ENCODE data around the gene LRRC3.
"Not testable (repeated sequence)": the region's sequence is repeated elsewhere in the genome, so short reads cannot be mapped to it uniquely, and the experiment has no call there.

LRRC3 gene

GRCh38 chr21:44499631-44500030 is 44.3 kb downstream of the LRRC3 start:
- ChIA-PET CTCF (interaction anchor here (1.5 kb wide), 1 partner anchor 11 kb away, joined by 5 read pairs; no protein-coding TSS in a partner anchor), POLR2A (no interaction called here)
- TF ChIP-seq CTCF (IDR thresholded peaks at IDR 0.05; ENCODE audit: insufficient read depth, low read length, missing control alignments) = no peak
- no peak overlapping the region for H3K4me3 ChIP-seq (ENCODE audit: low read depth, low read length)
- DNase-seq (ENCODE audit: low read depth, low spot score) = no peak

- DNase-seq (ENCODE audit: low read depth, low spot score) = no peak
- no peak overlapping the region for H3K4me3 ChIP-seq (ENCODE audit: low read depth, low read length)
- POLR2A ChIA-PET = no interaction called here
- CTCF ChIA-PET = interaction anchor here (1.5 to 1.8 kb wide), 2 partner anchors 11 to 293 kb away, joined by 5 to 6 read pairs; no protein-coding TSS in a partner anchor
- no peak for TF ChIP-seq CTCF (IDR thresholded peaks at IDR 0.05; ENCODE audit: insufficient read depth, low read length, missing control alignments)
Observed at GRCh38 chr21:44500111-44500510, 44.8 kb downstream of the LRRC3 start.

GRCh38 chr21:44502171-44502958 is 47.1 kb downstream of the LRRC3 start:
- ChIA-PET POLR2A (no interaction called here), CTCF (no interaction called here)
- DNase-seq (ENCODE audit: low read depth, low spot score) = no peak
- no peak for TF ChIP-seq CTCF (IDR thresholded peaks at IDR 0.05; ENCODE audit: insufficient read depth, low read length, missing control alignments)
- no peak overlapping the region for H3K4me3 ChIP-seq (ENCODE audit: low read depth, low read length)

GRCh38 chr21:44503006-44503889 is 47.9 kb downstream of the LRRC3 start:
- POLR2A ChIA-PET; H3K4me3 ChIP-seq (ENCODE audit: low read depth, low read length); DNase-seq (ENCODE audit: low read depth, low spot score); CTCF ChIA-PET: not testable (repeated sequence)

GRCh38 chr21:44503901-44504399 is 48.6 kb downstream of the LRRC3 start:
- H3K4me3 ChIP-seq (ENCODE audit: low read depth, low read length) = no peak overlapping the region
- CTCF ChIA-PET = no interaction called here
- POLR2A ChIA-PET = no interaction called here
- TF ChIP-seq CTCF (IDR thresholded peaks at IDR 0.05; ENCODE audit: insufficient read depth, low read length, missing control alignments) = no peak
- no peak for DNase-seq (ENCODE audit: low read depth, low spot score)

GRCh38 chr21:44505673-44506278 is 50.5 kb downstream of the LRRC3 start:
- DNase-seq (ENCODE audit: low read depth, low spot score) = no peak
- ChIA-PET CTCF (interaction anchor here (1.4 kb wide), 1 partner anchor 9 kb away, joined by 4 read pairs; no protein-coding TSS in a partner anchor), POLR2A (no interaction called here)
- no peak for TF ChIP-seq CTCF (IDR thresholded peaks at IDR 0.05; ENCODE audit: insufficient read depth, low read length, missing control alignments)
- H3K4me3 ChIP-seq (ENCODE audit: low read depth, low read length) = no peak overlapping the region

Data from AG04449 (cell line).